ENCODE data around the gene EIF1AD.

DNA sequence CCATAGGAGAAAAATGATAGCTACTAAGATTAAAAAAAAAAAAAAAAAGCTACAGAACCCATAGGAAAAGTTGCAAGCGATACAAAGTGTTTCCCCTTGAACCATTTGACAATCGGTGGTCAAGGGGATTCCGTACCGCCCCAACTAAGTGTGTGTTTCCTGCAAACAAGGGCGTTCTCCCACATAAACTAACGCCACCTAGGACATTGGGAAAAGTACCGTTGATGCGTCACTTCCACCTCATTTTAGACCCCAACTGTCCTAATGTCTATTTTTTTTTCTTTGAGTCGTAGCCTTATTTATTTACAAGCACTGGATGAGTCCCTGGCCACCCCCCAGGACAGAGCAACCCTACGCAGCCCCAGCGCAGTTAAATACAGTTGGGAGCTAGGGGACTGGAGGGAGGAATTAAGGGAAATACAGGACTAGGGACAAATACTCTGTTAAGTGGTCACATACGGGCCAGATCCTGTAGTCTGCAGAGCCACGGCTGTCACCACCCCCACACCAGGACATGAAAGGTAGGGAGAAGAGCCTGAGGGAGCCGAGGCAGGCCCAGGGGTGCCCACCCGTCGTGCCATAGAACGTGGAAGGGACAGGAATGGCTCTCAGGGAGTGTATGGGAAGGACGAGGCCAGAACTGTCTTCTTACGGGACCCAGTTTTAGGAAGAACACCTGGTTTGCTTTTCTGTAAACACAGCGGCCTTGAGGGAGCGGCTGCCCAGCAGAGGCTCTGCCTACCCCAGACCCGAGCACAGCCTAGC, 19.0 kb downstream of the EIF1AD start:
- TF ChIP-seq, protein P1, sequence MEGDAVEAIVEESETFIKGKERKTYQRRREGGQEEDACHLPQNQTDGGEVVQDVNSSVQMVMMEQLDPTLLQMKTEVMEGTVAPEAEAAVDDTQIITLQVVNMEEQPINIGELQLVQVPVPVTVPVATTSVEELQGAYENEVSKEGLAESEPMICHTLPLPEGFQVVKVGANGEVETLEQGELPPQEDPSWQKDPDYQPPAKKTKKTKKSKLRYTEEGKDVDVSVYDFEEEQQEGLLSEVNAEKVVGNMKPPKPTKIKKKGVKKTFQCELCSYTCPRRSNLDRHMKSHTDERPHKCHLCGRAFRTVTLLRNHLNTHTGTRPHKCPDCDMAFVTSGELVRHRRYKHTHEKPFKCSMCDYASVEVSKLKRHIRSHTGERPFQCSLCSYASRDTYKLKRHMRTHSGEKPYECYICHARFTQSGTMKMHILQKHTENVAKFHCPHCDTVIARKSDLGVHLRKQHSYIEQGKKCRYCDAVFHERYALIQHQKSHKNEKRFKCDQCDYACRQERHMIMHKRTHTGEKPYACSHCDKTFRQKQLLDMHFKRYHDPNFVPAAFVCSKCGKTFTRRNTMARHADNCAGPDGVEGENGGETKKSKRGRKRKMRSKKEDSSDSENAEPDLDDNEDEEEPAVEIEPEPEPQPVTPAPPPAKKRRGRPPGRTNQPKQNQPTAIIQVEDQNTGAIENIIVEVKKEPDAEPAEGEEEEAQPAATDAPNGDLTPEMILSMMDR (IDR thresholded peaks at IDR 0.05; ENCODE audit: poor library complexity), result no peak
- TF ChIP-seq EZH2 (IDR thresholded peaks at IDR 0.05; ENCODE audit: borderline replicate concordance), result no peak
- no peak for TF ChIP-seq EZH2phosphoT487 (IDR thresholded peaks at IDR 0.05; ENCODE audit: low read depth, severe bottlenecking, unreplicated experiment)
